Smooth muscle cell (in vitro differentiated cells): ENCODE data around the gene GALNT9. TPM values are rescaled to one million over a fixed set of nuclear protein-coding genes. Genes with fewer than 3 reads are reported as not detected.

Experiments
- DNase-seq: peaks from one replicate; lab custom pipeline; 2025; ENCODE audit not compliant: unreplicated experiment; lab: John Stamatoyannopoulos, UW
- H2AFZ ChIP-seq: fragments of 200-600 bp; sonication (generic); 2 replicates; pipeline ENCODE4 v1.6.0; 2016; ENCODE audit warnings: antibody characterized with exemption, low read depth, mild to moderate bottlenecking
- H3F3A ChIP-seq: fragments of 200-600 bp; sonication (generic); 2 replicates; pipeline ENCODE4 v1.6.0; 2017; ENCODE audit warnings: antibody characterized with exemption, low read depth
- H3K27ac ChIP-seq: fragments of 200-600 bp; sonication (generic); 2 replicates; pipeline ENCODE4 v1.5.1; 2016; ENCODE audit warnings: low read depth, mild to moderate bottlenecking
- H3K27me3 ChIP-seq: fragments of 200-600 bp; sonication (generic); 2 replicates; pipeline ENCODE4 v1.6.1; 2016; ENCODE audit warnings: low read depth, mild to moderate bottlenecking
- H3K36me3 ChIP-seq: fragments of 200-600 bp; sonication (generic); 2 replicates; pipeline ENCODE4 v1.5.1; 2016; ENCODE audit warnings: low read depth
- H3K4me1 ChIP-seq: fragments of 200-600 bp; sonication (generic); 2 replicates; pipeline ENCODE4 v1.5.1; 2016; ENCODE audit warnings: low read depth
- H3K4me2 ChIP-seq: fragments of 200-600 bp; sonication (generic); 2 replicates; pipeline ENCODE4 v1.6.0; 2016; ENCODE audit warnings: mild to moderate bottlenecking
- H3K4me3 ChIP-seq: fragments of 200-600 bp; sonication (generic); 2 replicates; pipeline ENCODE4 v1.5.1; 2016; ENCODE audit warnings: mild to moderate bottlenecking
- H3K79me2 ChIP-seq: fragments of 200-600 bp; sonication (generic); 2 replicates; pipeline ENCODE4 v1.6.0; 2016; ENCODE audit warnings: low read depth, mild to moderate bottlenecking
- H3K9ac ChIP-seq: fragments of 200-600 bp; sonication (generic); 2 replicates; pipeline ENCODE4 v1.6.0; 2016; ENCODE audit warnings: low read depth
- H3K9me3 ChIP-seq: fragments of 200-600 bp; sonication (generic); replicated peaks from 2 replicates; pipeline ENCODE4 v1.5.1; 2016; ENCODE audit warnings: low read depth
- H4K20me1 ChIP-seq: fragments of 200-600 bp; sonication (generic); 2 replicates; pipeline ENCODE4 v1.6.0; 2016; ENCODE audit warnings: low read depth
- CTCF ChIP-seq: fragments of 200-600 bp; sonication (generic); IDR thresholded peaks from 2 replicates; pipeline ENCODE4 v1.5.1; 2017; ENCODE audit warnings: borderline replicate concordance, mild to moderate bottlenecking, antibody characterized with exemption; ENCODE audit not compliant: insufficient read depth, poor library complexity, severe bottlenecking
- WGBS: methylation state at CpG from one replicate; pipeline ENCODE4 v1.1.7; 2016; ENCODE audit warnings: low lambda C conversion rate; 5-methylcytosine and 5-hydroxymethylcytosine counted together
- polyA plus RNA-seq: library from polyadenylated mRNA; unstranded; fragments of >200 nt; fragmentation: Nextera tagmentation; extraction: Ambion mirVana; gene quantifications from 2 replicates; pipeline ENCODE4 v1.2.1, GENCODE V29; 2016
- total RNA-seq: library from RNA; depleted of rRNA; stranded (reverse); fragments of >200 nt; gene quantifications from 2 replicates; pipeline ENCODE4 v1.2.3, GENCODE V29; 2014

Gene GALNT9
- total and polyA plus RNA-seq, 2 experiments from 2014 or later, result 1.1 TPM; not detected in 1

- Histone ChIP-seq H3K79me2 (no peaks in the 10 kb centered on the region), H3K9me3 (no peaks in the 10 kb centered on the region), H3K4me1 (no peaks in the 10 kb centered on the region), H3F3A (no peaks in the 10 kb centered on the region), H3K36me3 (no peaks in the 10 kb centered on the region), H4K20me1 (peaks cover 5% of the 10 kb centered on the region), H3K9ac (no peak overlapping the region), H3K4me2 (no peak overlapping the region), H3K27ac (no peak overlapping the region), H3K4me3 (no peak overlapping the region), H2AFZ (no peak overlapping the region), H3K27me3 (no peaks in the 10 kb centered on the region)
- TF ChIP-seq CTCF, result no peak
- DNase-seq, result no peak
- 94% methylated on average over 10 of the region's 10 CpGs for WGBS
Observed at GRCh38 chr12:132155771-132156572, 173.4 kb downstream of the GALNT9 start.

GRCh38 chr12:132154941-132155770 lies 174.2 kb downstream of the GALNT9 start:
- peaks cover 5% of the 10 kb centered on the region for H4K20me1 ChIP-seq
- H2AFZ ChIP-seq, result no peak overlapping the region
- WGBS, result 96% methylated on average over 45 of the region's 51 CpGs
- no peaks in the 10 kb centered on the region for H3F3A ChIP-seq
- H3K27me3 ChIP-seq, result no peaks in the 10 kb centered on the region
- H3K79me2 ChIP-seq, result no peaks in the 10 kb centered on the region
- H3K4me2 ChIP-seq, result no peak overlapping the region
- no peaks in the 10 kb centered on the region for H3K9me3 ChIP-seq
- H3K4me3 ChIP-seq, result no peak overlapping the region
- H3K9ac ChIP-seq, result no peak overlapping the region
- H3K27ac ChIP-seq, result no peak overlapping the region
- no peak for DNase-seq
- no peaks in the 10 kb centered on the region for H3K4me1 ChIP-seq
- no peak for TF ChIP-seq CTCF
- no peaks in the 10 kb centered on the region for H3K36me3 ChIP-seq

- no peak overlapping the region for H3K9ac ChIP-seq
- peak overlapping the region; percentile 63 for H3K4me2 ChIP-seq
- TF ChIP-seq CTCF, result no peak
- WGBS, result 86% methylated on average over 21 of the region's 21 CpGs
- H3K9me3 ChIP-seq, result no peaks in the 10 kb centered on the region
- H3K36me3 ChIP-seq, result no peaks in the 10 kb centered on the region
- H3K4me1 ChIP-seq, result no peaks in the 10 kb centered on the region
- H3K27ac ChIP-seq, result no peak overlapping the region
- no peak overlapping the region for H3K4me3 ChIP-seq
- H3K79me2 ChIP-seq, result no peaks in the 10 kb centered on the region
- no peaks in the 10 kb centered on the region for H3K27me3 ChIP-seq
- H4K20me1 ChIP-seq, result peaks cover 5% of the 10 kb centered on the region
- no peak overlapping the region for H2AFZ ChIP-seq
- no peaks in the 10 kb centered on the region for H3F3A ChIP-seq
- DNase-seq, result no peak
Observed at GRCh38 chr12:132154341-132154761, 175.0 kb downstream of the GALNT9 start.
